A673 (cell line): Measurements from ENCODE around the gene TNS1. TPM values are rescaled to one million over a fixed set of nuclear protein-coding genes. Genes with fewer than 3 reads are reported as not detected.

Experiments
- BruUV-seq: library from RNA; stranded (reverse); fragments of 400-500 nt; replicated peaks from 2 replicates; lab custom pipeline; 2021; lab: Mats Ljungman, UMichigan
- CTCF ChIA-PET: fragments of 300-600 bp; sonication (Branson Sonifier 250); formaldehyde crosslinking; loops from one replicate; lab custom pipeline; 2022; ENCODE audit warnings: antibody characterized with exemption; lab: Charles Lee
- POLR2A ChIA-PET: fragments of 300-600 bp; sonication (Branson Sonifier 250); formaldehyde crosslinking; loops from one replicate; lab custom pipeline; 2022; ENCODE audit warnings: antibody characterized with exemption; ENCODE audit not compliant: low non-redundant PET; lab: Charles Lee
- DNase-seq: peaks from one replicate; pipeline ENCODE4 v3.0.0-alpha.2; 2015; ENCODE audit warnings: low spot score
- H3K27ac ChIP-seq: fragments of 200-600 bp; sonication (generic); 2 replicates; pipeline ENCODE4 v1.5.1; 2016; ENCODE audit warnings: mixed run types, low read depth, mild to moderate bottlenecking, mixed read lengths, antibody characterized with exemption, low read length; ENCODE audit not compliant: poor library complexity, severe bottlenecking
- H3K27me3 ChIP-seq: fragments of 200-600 bp; sonication (generic); replicated peaks from 2 replicates; pipeline ENCODE4 v1.6.1; 2017; ENCODE audit warnings: mixed run types, low read depth, mild to moderate bottlenecking, mixed read lengths, antibody characterized with exemption, low read length; ENCODE audit not compliant: insufficient read depth, poor library complexity
- H3K36me3 ChIP-seq: fragments of 200-600 bp; sonication (generic); 2 replicates; pipeline ENCODE4 v1.6.1; 2016; ENCODE audit warnings: mixed run types, mild to moderate bottlenecking, mixed read lengths, antibody characterized with exemption, low read length; ENCODE audit not compliant: insufficient read depth, poor library complexity, severe bottlenecking
- H3K4me1 ChIP-seq: fragments of 200-600 bp; sonication (generic); 2 replicates; pipeline ENCODE4 v1.6.1; 2017; ENCODE audit warnings: mixed run types, mild to moderate bottlenecking, mixed read lengths, antibody characterized with exemption, low read length; ENCODE audit not compliant: insufficient read depth, poor library complexity, severe bottlenecking
- H3K4me3 ChIP-seq: fragments of 200-600 bp; sonication (generic); 2 replicates; pipeline ENCODE4 v1.5.1; 2016; ENCODE audit warnings: low read depth, mixed run types, mild to moderate bottlenecking, mixed read lengths, low read length; ENCODE audit not compliant: poor library complexity, severe bottlenecking
- H3K9me3 ChIP-seq: fragments of 200-600 bp; sonication (generic); 2 replicates; pipeline ENCODE4 v1.6.1; 2016; ENCODE audit warnings: mixed run types, low read depth, mild to moderate bottlenecking, mixed read lengths, antibody characterized with exemption, low read length; ENCODE audit not compliant: poor library complexity, severe bottlenecking
- EZH2 ChIP-seq: fragments of 200-600 bp; sonication (generic); IDR thresholded peaks from 2 replicates; pipeline ENCODE4 v1.6.1; 2017; ENCODE audit warnings: borderline replicate concordance, low read depth, mild to moderate bottlenecking, mixed read lengths, antibody characterized with exemption, low read length; ENCODE audit not compliant: poor library complexity, severe bottlenecking
- intact Hi-C: fragments of 100-400 bp; cut with micrococcal nuclease; formaldehyde crosslinking; loops from one replicate; pipeline ENCODE4 v1.10.0; 2022; ENCODE audit not compliant: unreplicated experiment
- total RNA-seq: library from RNA; stranded (reverse); gene quantifications from 2 replicates; pipeline ENCODE4 v1.2.3, GENCODE V29; 2021
- TF ChIP-seq, protein P1 (sequence below): fragments of 300-800, 200-600 bp; sonication (generic); conservative IDR thresholded peaks from 2 replicates; pipeline ENCODE4 v1.5.1; 2017; ENCODE audit warnings: low read depth, mild to moderate bottlenecking, antibody characterized with exemption, low read length, moderate library complexity, mixed read lengths

Gene TNS1
- total RNA-seq, 1 experiment from 2014 or later = 99.6 TPM

DNA sequence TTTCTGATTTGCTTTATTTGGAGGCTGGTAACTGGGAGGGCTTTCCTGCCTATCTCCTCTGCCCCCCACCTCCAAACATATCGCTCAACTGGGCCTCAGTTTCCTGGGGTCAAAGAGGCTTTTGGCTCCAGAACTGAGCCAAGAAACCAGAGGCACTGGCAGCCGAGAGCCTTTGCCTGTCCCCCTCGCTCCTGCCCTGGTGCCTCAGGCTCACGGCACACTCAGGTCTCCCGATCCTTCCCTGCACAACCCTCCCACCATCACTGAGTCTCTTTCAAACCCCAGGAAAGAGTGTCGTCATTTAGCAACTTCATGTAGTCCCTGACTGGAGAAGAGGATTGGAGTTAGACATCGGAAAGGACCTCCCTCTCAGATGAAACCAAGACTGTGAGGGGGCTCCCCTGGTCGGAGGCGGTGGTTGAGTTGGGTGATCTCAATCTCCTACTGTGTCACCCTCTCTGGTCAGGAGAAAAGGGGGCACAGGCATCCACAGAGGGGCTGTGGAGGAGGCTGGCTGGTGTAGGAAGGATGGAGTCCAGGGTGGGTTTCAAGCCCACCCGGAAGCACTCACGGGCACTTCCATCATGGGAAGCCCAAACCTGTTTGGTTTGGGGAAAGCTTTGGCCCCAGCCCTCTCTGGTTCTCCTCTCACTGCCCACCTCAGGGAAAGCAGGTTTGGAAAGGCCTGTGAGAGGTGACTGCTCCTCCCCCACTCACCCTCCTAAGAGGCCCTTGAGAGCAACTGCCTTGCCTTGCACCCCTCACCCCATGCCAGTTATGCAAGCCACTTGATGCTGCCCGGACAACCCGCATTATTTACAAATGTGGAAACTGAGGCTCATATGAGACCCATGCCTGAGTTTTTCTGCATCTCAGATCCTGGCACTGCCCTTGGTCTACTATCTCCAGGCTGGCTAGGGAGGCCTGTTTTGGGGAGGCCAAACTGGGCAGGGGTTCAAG lies 62.3 kb downstream of the TNS1 start:
- no peaks in the 10 kb centered on the region for H3K36me3 ChIP-seq
- H3K27ac ChIP-seq = no peak overlapping the region
- ChIA-PET CTCF (no interaction called here), POLR2A (no interaction called here)
- H3K4me3 ChIP-seq = no peak overlapping the region
- H3K9me3 ChIP-seq = no peaks in the 10 kb centered on the region
- no peak for DNase-seq
- peaks cover 36% of the 10 kb centered on the region for H3K4me1 ChIP-seq
- TF ChIP-seq, protein P1, sequence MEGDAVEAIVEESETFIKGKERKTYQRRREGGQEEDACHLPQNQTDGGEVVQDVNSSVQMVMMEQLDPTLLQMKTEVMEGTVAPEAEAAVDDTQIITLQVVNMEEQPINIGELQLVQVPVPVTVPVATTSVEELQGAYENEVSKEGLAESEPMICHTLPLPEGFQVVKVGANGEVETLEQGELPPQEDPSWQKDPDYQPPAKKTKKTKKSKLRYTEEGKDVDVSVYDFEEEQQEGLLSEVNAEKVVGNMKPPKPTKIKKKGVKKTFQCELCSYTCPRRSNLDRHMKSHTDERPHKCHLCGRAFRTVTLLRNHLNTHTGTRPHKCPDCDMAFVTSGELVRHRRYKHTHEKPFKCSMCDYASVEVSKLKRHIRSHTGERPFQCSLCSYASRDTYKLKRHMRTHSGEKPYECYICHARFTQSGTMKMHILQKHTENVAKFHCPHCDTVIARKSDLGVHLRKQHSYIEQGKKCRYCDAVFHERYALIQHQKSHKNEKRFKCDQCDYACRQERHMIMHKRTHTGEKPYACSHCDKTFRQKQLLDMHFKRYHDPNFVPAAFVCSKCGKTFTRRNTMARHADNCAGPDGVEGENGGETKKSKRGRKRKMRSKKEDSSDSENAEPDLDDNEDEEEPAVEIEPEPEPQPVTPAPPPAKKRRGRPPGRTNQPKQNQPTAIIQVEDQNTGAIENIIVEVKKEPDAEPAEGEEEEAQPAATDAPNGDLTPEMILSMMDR = no peak
- TF ChIP-seq EZH2 = no peak
- intact Hi-C loops = no loop called here
- no TSS peak for BruUV-seq
- H3K27me3 ChIP-seq = no peaks in the 10 kb centered on the region

DNA sequence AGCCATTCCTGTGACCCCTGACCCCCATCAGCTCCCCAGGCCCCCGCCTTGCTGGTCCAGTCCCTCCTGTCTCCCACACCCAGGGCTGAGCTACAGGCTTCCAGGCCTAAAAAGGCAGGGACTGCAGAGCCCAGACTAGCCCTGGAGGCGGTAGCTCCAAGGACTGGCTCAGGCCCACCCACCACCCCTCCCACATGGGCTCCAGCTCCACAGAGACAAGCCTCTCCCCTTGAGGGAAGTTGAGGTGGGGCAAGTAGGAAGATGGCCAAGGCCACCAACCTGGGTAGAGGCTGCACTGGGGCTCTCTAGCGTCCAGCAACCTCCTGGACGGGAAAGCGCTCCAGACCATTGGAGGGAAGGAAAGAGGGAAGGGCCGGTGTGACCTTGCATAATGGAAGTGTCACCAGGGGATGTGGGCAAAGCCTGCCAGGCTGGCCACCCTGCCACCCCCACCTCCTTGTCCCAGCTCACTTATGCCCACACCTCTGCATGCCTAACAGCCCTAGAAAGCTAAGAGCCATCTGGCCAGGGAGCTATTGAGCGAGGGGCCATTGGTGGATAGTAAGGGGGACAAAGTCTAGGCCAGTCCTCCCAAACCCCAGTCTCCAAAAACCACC lies 63.1 kb downstream of the TNS1 start:
- ChIA-PET POLR2A (no interaction called here), CTCF (no interaction called here)
- BruUV-seq = no TSS peak
- Histone ChIP-seq H3K36me3 (no peaks in the 10 kb centered on the region), H3K27ac (no peak overlapping the region), H3K27me3 (no peaks in the 10 kb centered on the region), H3K9me3 (no peaks in the 10 kb centered on the region), H3K4me3 (no peak overlapping the region), H3K4me1 (peaks cover 43% of the 10 kb centered on the region)
- no peak for DNase-seq
- TF ChIP-seq EZH2 = no peak
- TF ChIP-seq, protein P1 = no peak
- intact Hi-C loops = no loop called here

DNA sequence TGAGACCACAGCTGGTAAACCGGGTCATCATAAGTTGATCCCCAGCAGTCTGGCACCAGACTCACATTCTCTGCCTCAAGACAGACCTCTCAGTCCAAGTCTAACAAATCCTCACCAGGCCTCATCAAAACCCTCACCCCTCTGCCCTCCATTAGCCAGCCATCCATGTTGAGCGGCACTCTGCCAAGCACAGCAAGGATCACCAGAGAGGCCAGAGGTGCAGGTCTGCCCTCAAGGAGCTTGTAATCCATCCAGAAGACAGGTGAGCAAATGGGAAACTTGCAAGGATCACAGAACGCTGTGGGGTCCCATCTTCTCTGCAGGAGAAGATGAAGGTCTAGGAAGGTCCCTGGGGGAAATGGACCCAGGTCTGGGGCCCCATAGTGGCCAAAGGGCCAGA lies 63.6 kb downstream of the TNS1 start:
- Histone ChIP-seq H3K27ac (no peak overlapping the region), H3K9me3 (no peaks in the 10 kb centered on the region), H3K36me3 (no peaks in the 10 kb centered on the region), H3K4me1 (peaks cover 46% of the 10 kb centered on the region), H3K27me3 (no peaks in the 10 kb centered on the region), H3K4me3 (no peak overlapping the region)
- TF ChIP-seq, protein P1 = no peak
- no peak for TF ChIP-seq EZH2
- CTCF ChIA-PET = no interaction called here
- POLR2A ChIA-PET = interaction anchor here (0.6 kb wide), 1 partner anchor 24 kb away, joined by 6 read pairs; no protein-coding TSS in a partner anchor
- DNase-seq = no peak
- BruUV-seq = no TSS peak
- intact Hi-C loops = no loop called here
